ENCODE results near the gene NACC2. TPM values are rescaled to one million over a fixed set of nuclear protein-coding genes. Genes with fewer than 3 reads are reported as not detected.

Gene NACC2
- total and polyA plus RNA-seq, 4 donors = 4.8 to 17.8 (median 8.8) TPM

DNA sequence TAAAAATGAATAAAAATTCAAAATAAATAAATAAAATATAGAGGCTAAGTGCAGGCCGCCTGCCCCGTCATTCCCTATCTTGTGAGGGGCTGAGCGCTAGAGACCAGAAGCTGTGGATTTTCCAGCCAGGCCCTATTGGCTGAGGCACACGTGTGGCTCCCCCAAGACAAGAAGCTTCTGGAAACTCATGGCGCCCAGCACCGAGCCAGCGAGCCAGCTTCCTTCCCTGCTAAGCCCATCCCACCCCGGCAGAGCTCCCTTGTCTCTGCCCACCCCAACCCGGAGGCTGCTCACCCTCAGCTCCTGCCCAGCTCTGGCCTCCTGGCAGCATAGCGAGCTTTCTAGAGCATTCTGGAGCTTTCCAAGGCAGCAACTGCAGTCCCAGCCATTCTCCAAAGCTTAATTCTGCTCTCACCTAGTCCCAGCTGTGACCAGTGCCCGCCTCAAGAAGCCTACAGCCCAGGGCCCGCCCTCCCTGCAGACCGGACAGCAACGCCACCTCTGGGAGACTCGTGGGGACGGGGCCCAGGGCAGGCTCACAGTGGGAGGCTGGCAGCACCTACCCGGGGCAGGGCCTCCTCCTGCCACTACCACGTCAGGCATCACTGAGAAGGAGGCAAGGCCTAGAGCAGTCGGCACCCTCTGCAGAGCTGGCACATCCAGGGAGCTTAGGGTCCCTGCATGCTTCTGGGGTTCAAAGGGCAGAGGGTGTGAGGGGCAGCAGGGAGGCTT lies 46.8 kb upstream of the NACC2 start:
- no peaks in the 10 kb centered on the region for H3K9me3 ChIP-seq (ENCODE audit: control insufficient read depth in 4 of 4, low read length in 3 of 4)
- WGBS = 86% methylated on average over 19 of the region's 19 CpGs
- no peak overlapping the region for H3K4me3 ChIP-seq (ENCODE audit: low read depth in 1 of 3, low read length in 3 of 3)
- H3K36me3 ChIP-seq (ENCODE audit: control insufficient read depth in 4 of 4, insufficient read depth in 3 of 4, low read depth in 1 of 4, low read length in 3 of 4) = no peaks in the 10 kb centered on the region
- no peak for DNase-seq (ENCODE audit: low spot score)
- H3K9ac ChIP-seq (ENCODE audit: low read depth in 1 of 2, low read length in 2 of 2) = no peak overlapping the region
- TF ChIP-seq GABPA (IDR thresholded peaks at IDR 0.05 in 1 of 2, conservative IDR thresholded peaks at IDR 0.05 in 1 of 2) (no peak), TAF1 (conservative IDR thresholded peaks at IDR 0.05) (no peak), HNF4G (IDR thresholded peaks at IDR 0.05) (no peak), EGR1 (IDR thresholded peaks at IDR 0.05; ENCODE audit: low read depth in 2 of 2) (no peak), YY1 (IDR thresholded peaks at IDR 0.05) (no peak)
- TF ChIP-seq, protein P1, sequence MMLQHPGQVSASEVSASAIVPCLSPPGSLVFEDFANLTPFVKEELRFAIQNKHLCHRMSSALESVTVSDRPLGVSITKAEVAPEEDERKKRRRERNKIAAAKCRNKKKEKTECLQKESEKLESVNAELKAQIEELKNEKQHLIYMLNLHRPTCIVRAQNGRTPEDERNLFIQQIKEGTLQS (IDR thresholded peaks at IDR 0.05) = no peak
- TF ChIP-seq, protein P2, sequence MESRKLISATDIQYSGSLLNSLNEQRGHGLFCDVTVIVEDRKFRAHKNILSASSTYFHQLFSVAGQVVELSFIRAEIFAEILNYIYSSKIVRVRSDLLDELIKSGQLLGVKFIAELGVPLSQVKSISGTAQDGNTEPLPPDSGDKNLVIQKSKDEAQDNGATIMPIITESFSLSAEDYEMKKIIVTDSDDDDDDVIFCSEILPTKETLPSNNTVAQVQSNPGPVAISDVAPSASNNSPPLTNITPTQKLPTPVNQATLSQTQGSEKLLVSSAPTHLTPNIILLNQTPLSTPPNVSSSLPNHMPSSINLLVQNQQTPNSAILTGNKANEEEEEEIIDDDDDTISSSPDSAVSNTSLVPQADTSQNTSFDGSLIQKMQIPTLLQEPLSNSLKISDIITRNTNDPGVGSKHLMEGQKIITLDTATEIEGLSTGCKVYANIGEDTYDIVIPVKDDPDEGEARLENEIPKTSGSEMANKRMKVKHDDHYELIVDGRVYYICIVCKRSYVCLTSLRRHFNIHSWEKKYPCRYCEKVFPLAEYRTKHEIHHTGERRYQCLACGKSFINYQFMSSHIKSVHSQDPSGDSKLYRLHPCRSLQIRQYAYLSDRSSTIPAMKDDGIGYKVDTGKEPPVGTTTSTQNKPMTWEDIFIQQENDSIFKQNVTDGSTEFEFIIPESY (IDR thresholded peaks at IDR 0.05) = no peak
- H3K4me1 ChIP-seq (ENCODE audit: control insufficient read depth in 4 of 4, insufficient read depth in 4 of 4, low read length in 3 of 4) = no peaks in the 10 kb centered on the region
- H3K27me3 ChIP-seq (ENCODE audit: control insufficient read depth in 4 of 4, insufficient read depth in 4 of 4, low read length in 3 of 4) = peaks cover 0 to 3% (median 0%) of the 10 kb centered on the region in 4 donors
- H3K27ac ChIP-seq (ENCODE audit: low read depth in 1 of 2, low read length in 2 of 2) = no peak overlapping the region

DNA sequence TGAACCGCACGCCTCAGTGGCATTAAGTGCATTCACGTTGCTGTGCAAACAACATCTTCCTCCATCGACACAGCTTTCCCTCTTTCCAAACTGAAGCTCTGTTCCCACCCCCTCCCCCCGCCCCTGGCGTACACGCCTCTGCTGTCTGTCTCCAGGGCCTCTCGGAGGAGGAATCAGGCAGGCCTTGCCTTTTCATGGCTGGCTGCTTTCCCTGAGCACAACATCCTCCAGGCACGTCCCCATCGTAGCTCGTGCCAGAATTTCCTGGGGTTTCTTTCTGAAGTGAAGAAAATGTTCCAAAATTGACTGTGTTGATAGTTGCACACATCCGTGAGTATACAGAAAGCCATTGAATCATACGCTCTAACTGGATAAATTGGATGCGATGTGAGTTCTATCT lies 45.9 kb upstream of the NACC2 start:
- no peak overlapping the region for H3K9ac ChIP-seq (ENCODE audit: low read depth in 1 of 2, low read length in 2 of 2)
- no peaks in the 10 kb centered on the region for H3K9me3 ChIP-seq (ENCODE audit: control insufficient read depth in 4 of 4, low read length in 3 of 4)
- TF ChIP-seq JUND (IDR thresholded peaks at IDR 0.05) (no peak), EGR1 (IDR thresholded peaks at IDR 0.05; ENCODE audit: low read depth in 2 of 2) (no peak), TAF1 (conservative IDR thresholded peaks at IDR 0.05) (no peak), FOXA1 (IDR thresholded peaks at IDR 0.05) (no peak), HNF4G (IDR thresholded peaks at IDR 0.05) (no peak), GABPA (IDR thresholded peaks at IDR 0.05 in 1 of 2, conservative IDR thresholded peaks at IDR 0.05 in 1 of 2) (no peak), NR2F2 (IDR thresholded peaks at IDR 0.05) (no peak), HNF4A (conservative IDR thresholded peaks at IDR 0.05) (no peak), SP1 (IDR thresholded peaks at IDR 0.05) (no peak), YY1 (IDR thresholded peaks at IDR 0.05) (no peak)
- TF ChIP-seq, protein P3, sequence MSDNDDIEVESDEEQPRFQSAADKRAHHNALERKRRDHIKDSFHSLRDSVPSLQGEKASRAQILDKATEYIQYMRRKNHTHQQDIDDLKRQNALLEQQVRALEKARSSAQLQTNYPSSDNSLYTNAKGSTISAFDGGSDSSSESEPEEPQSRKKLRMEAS (IDR thresholded peaks at IDR 0.05) = no peak
- TF ChIP-seq, protein P4, sequence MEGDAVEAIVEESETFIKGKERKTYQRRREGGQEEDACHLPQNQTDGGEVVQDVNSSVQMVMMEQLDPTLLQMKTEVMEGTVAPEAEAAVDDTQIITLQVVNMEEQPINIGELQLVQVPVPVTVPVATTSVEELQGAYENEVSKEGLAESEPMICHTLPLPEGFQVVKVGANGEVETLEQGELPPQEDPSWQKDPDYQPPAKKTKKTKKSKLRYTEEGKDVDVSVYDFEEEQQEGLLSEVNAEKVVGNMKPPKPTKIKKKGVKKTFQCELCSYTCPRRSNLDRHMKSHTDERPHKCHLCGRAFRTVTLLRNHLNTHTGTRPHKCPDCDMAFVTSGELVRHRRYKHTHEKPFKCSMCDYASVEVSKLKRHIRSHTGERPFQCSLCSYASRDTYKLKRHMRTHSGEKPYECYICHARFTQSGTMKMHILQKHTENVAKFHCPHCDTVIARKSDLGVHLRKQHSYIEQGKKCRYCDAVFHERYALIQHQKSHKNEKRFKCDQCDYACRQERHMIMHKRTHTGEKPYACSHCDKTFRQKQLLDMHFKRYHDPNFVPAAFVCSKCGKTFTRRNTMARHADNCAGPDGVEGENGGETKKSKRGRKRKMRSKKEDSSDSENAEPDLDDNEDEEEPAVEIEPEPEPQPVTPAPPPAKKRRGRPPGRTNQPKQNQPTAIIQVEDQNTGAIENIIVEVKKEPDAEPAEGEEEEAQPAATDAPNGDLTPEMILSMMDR (IDR thresholded peaks at IDR 0.05; ENCODE audit: low read depth, low read length, missing input control) = no peak
- TF ChIP-seq, protein P1 (IDR thresholded peaks at IDR 0.05) = no peak
- TF ChIP-seq, protein P5, sequence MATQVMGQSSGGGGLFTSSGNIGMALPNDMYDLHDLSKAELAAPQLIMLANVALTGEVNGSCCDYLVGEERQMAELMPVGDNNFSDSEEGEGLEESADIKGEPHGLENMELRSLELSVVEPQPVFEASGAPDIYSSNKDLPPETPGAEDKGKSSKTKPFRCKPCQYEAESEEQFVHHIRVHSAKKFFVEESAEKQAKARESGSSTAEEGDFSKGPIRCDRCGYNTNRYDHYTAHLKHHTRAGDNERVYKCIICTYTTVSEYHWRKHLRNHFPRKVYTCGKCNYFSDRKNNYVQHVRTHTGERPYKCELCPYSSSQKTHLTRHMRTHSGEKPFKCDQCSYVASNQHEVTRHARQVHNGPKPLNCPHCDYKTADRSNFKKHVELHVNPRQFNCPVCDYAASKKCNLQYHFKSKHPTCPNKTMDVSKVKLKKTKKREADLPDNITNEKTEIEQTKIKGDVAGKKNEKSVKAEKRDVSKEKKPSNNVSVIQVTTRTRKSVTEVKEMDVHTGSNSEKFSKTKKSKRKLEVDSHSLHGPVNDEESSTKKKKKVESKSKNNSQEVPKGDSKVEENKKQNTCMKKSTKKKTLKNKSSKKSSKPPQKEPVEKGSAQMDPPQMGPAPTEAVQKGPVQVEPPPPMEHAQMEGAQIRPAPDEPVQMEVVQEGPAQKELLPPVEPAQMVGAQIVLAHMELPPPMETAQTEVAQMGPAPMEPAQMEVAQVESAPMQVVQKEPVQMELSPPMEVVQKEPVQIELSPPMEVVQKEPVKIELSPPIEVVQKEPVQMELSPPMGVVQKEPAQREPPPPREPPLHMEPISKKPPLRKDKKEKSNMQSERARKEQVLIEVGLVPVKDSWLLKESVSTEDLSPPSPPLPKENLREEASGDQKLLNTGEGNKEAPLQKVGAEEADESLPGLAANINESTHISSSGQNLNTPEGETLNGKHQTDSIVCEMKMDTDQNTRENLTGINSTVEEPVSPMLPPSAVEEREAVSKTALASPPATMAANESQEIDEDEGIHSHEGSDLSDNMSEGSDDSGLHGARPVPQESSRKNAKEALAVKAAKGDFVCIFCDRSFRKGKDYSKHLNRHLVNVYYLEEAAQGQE (IDR thresholded peaks at IDR 0.05) = no peak
- H3K27ac ChIP-seq (ENCODE audit: low read depth in 1 of 2, low read length in 2 of 2) = no peak overlapping the region
- WGBS = 81% methylated on average over 14 of the region's 14 CpGs
- H3K4me3 ChIP-seq (ENCODE audit: low read depth in 1 of 3, low read length in 3 of 3) = no peak overlapping the region
- no peaks in the 10 kb centered on the region for H3K36me3 ChIP-seq (ENCODE audit: control insufficient read depth in 4 of 4, insufficient read depth in 3 of 4, low read depth in 1 of 4, low read length in 3 of 4)
- peaks cover 0 to 3% (median 0%) of the 10 kb centered on the region in 4 donors for H3K27me3 ChIP-seq (ENCODE audit: control insufficient read depth in 4 of 4, insufficient read depth in 4 of 4, low read length in 3 of 4)
- no peak for DNase-seq (ENCODE audit: low spot score)
- no peaks in the 10 kb centered on the region for H3K4me1 ChIP-seq (ENCODE audit: control insufficient read depth in 4 of 4, insufficient read depth in 4 of 4, low read length in 3 of 4)

Measured in liver (tissue), 9 donors.